ENCODE measurements around the gene ADAT1. TPM values are rescaled to one million over a fixed set of nuclear protein-coding genes. Genes with fewer than 3 reads are reported as not detected.

Gene ADAT1, protein sequence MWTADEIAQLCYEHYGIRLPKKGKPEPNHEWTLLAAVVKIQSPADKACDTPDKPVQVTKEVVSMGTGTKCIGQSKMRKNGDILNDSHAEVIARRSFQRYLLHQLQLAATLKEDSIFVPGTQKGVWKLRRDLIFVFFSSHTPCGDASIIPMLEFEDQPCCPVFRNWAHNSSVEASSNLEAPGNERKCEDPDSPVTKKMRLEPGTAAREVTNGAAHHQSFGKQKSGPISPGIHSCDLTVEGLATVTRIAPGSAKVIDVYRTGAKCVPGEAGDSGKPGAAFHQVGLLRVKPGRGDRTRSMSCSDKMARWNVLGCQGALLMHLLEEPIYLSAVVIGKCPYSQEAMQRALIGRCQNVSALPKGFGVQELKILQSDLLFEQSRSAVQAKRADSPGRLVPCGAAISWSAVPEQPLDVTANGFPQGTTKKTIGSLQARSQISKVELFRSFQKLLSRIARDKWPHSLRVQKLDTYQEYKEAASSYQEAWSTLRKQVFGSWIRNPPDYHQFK
- 10 to 100 TPM; 27.2 to 38.7 (median 32.4) TPM for total RNA-seq

DNA sequence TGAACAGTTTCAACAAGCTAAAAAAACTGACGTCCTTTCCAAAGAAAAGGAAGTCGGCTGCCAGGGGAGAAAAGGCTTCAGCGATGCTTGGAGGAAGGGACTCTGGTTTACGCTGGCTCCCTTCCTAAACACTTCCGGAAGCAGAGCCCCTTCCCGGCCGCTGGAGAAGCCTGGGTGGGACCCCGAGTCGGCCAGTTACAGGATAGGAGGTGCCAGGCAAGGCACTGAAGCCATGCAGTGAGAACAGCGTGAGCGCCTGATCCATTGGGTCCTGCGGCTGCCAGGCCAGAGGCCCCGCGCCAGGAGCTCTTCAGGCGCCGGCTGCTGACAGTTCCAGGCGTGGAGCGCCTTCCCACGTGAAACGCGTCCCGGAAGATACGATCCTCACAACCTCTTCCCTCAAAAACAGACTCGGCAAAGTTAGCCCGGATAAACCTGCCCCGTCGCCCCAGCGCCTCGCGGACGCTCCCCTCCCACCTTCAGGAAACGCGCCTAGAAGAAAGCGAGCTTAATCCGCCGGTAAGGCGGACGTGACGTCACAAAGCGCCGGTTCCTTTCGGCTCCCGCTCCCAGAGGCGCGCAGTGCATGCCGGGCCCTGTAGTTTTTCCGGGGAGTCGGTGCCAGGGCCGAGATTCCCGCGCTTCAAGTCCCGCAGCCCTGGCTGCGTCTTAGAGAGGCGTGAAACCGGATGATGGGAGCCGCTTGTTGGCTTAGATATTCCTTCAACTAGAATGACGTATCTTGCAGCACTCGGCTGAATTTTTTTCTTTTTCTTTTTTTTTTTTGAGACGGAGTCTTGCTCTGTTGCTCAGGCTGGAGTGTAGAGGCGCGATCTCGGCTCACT is at the start of gene ADAT1:
TSS of gene ADAT1 (minus strand) at position 521 of the 845 bp plus-strand sequence. CDS start 2,482 bp downstream, outside the sequence.
- Histone ChIP-seq H3K27me3 (no peaks in the 10 kb centered on the region), H3K27ac (peak within 1 kb of the TSS; percentile 84 to 95 (median 92)), H3K9me3 (no peaks in the 10 kb centered on the region), H3K4me3 (peak within 1 kb of the TSS; percentile 79 to 83), H3K4me1 (peaks cover 4 to 27% (median 10%) of the 10 kb centered on the region in 3 donors), H3K36me3 (peaks cover 0 to 53% of the 10 kb centered on the region in 2 donors)
- TF ChIP-seq EP300 (IDR thresholded peaks at IDR 0.05) (no peak), POLR2A (IDR thresholded peaks at IDR 0.05) (peak; percentile 67 to 73), POLR2AphosphoS5 (IDR thresholded peaks at IDR 0.05) (peak; percentile 91)
- TF ChIP-seq, protein P1, sequence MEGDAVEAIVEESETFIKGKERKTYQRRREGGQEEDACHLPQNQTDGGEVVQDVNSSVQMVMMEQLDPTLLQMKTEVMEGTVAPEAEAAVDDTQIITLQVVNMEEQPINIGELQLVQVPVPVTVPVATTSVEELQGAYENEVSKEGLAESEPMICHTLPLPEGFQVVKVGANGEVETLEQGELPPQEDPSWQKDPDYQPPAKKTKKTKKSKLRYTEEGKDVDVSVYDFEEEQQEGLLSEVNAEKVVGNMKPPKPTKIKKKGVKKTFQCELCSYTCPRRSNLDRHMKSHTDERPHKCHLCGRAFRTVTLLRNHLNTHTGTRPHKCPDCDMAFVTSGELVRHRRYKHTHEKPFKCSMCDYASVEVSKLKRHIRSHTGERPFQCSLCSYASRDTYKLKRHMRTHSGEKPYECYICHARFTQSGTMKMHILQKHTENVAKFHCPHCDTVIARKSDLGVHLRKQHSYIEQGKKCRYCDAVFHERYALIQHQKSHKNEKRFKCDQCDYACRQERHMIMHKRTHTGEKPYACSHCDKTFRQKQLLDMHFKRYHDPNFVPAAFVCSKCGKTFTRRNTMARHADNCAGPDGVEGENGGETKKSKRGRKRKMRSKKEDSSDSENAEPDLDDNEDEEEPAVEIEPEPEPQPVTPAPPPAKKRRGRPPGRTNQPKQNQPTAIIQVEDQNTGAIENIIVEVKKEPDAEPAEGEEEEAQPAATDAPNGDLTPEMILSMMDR (IDR thresholded peaks at IDR 0.05): peak in 2 of 4 experiments; percentile 3 to 22
- WGBS, 2 donors (ENCODE audit: low coverage in 1 of 2): 0 to 2% methylated on average over 8 to 11 of the region's 62 CpGs
- ATAC-seq: peak; percentile 99

GRCh38 chr16:75667503-75667902 is 44.4 kb upstream of the ADAT1 start:
- no peaks in the 10 kb centered on the region for H3K9me3 ChIP-seq
- no peaks in the 10 kb centered on the region for H3K4me1 ChIP-seq
- H3K27me3 ChIP-seq: no peaks in the 10 kb centered on the region
- TF ChIP-seq EP300 (IDR thresholded peaks at IDR 0.05): no peak
- no peak for TF ChIP-seq POLR2A (IDR thresholded peaks at IDR 0.05)
- TF ChIP-seq, protein P1 (IDR thresholded peaks at IDR 0.05): no peak
- H3K4me3 ChIP-seq: no peak overlapping the region
- no peak for ATAC-seq
- H3K36me3 ChIP-seq: no peaks in the 10 kb centered on the region
- H3K27ac ChIP-seq: no peak overlapping the region

DNA sequence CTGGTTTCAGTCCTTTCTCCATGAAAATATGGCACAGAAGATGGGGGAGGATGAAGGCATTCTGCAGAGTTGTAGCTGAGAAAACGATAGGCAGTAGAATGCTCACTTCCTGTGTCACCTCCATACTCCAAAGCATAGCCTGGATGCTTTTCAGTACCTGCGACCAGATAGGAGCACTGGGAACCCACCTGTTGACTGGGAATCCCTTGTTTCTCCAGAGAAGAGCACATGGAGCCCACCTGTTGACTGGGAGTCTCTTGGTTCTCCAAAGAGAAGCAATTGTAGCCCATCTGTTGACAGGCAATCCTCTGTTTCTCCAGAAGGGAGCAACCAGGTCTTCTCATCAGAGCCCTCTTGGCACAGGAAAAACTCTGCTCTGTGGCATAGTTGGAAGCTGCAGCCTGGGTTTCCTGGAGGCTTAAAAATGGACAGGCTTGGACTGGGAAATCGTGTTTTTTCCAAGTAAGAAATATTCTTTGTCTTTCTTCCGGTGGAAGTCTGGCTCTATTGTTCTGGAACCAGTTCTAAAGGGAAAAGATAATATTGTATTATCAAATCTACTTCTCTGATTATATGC is 37.7 kb upstream of the ADAT1 start:
- no peak for TF ChIP-seq POLR2AphosphoS5 (IDR thresholded peaks at IDR 0.05)
- no peak for TF ChIP-seq POLR2A (IDR thresholded peaks at IDR 0.05)
- TF ChIP-seq, protein P1 (IDR thresholded peaks at IDR 0.05): no peak
- H3K4me1 ChIP-seq: peaks cover 0 to 3% (median 0%) of the 10 kb centered on the region in 3 donors
- H3K9me3 ChIP-seq: no peaks in the 10 kb centered on the region
- no peaks in the 10 kb centered on the region for H3K27me3 ChIP-seq
- H3K27ac ChIP-seq: no peak overlapping the region
- H3K4me3 ChIP-seq: no peak overlapping the region
- 71 to 79% methylated on average over 2 to 3 of the region's 4 CpGs for WGBS, 2 donors (ENCODE audit: low coverage in 1 of 2)
- H3K36me3 ChIP-seq: peaks cover 13 to 59% of the 10 kb centered on the region in 2 donors
- no peak for ATAC-seq

DNA sequence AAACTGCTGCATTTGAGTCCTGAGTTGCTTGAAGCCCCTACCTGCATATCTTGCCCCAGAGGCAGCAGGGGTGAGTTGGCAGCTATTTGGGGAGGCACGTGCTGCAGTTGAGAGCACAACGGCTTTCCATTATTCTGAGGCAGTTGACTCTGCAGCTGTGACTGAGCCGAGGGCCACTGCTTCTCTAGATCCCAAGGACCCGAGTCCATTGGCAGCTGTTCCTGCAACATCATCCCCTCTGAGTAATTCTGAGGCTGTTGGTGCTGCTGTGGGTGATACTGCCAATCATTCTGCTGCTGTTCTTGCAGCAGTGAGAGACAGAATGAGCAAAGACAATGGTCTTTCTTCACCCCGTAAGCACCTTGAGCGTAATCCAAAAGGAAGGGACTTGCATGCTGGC is 37.2 kb upstream of the ADAT1 start:
- TF ChIP-seq EP300 (IDR thresholded peaks at IDR 0.05) (no peak), POLR2AphosphoS5 (IDR thresholded peaks at IDR 0.05) (no peak), POLR2A (IDR thresholded peaks at IDR 0.05) (no peak)
- TF ChIP-seq, protein P1 (IDR thresholded peaks at IDR 0.05): no peak
- H3K27ac ChIP-seq: no peak overlapping the region
- H3K36me3 ChIP-seq: peaks cover 13 to 64% of the 10 kb centered on the region in 2 donors
- ATAC-seq: no peak
- no peaks in the 10 kb centered on the region for H3K9me3 ChIP-seq
- WGBS, 2 donors (ENCODE audit: low coverage in 1 of 2): 92% methylated on average over 2 of the region's 6 CpGs; no CpG with 5 or more reads in 1 of the 2 donors
- H3K4me1 ChIP-seq: peaks cover 0 to 3% (median 0%) of the 10 kb centered on the region in 3 donors
- H3K4me3 ChIP-seq: no peak overlapping the region
- no peaks in the 10 kb centered on the region for H3K27me3 ChIP-seq

All from gastroesophageal sphincter (tissue), 4 donors.